ENCODE data around the gene ITGA4. TPM values are rescaled to one million over a fixed set of nuclear protein-coding genes. Genes with fewer than 3 reads are reported as not detected.

Gene ITGA4
- total RNA-seq, 1 donor from 2014 or later: 98.5 TPM

DNA sequence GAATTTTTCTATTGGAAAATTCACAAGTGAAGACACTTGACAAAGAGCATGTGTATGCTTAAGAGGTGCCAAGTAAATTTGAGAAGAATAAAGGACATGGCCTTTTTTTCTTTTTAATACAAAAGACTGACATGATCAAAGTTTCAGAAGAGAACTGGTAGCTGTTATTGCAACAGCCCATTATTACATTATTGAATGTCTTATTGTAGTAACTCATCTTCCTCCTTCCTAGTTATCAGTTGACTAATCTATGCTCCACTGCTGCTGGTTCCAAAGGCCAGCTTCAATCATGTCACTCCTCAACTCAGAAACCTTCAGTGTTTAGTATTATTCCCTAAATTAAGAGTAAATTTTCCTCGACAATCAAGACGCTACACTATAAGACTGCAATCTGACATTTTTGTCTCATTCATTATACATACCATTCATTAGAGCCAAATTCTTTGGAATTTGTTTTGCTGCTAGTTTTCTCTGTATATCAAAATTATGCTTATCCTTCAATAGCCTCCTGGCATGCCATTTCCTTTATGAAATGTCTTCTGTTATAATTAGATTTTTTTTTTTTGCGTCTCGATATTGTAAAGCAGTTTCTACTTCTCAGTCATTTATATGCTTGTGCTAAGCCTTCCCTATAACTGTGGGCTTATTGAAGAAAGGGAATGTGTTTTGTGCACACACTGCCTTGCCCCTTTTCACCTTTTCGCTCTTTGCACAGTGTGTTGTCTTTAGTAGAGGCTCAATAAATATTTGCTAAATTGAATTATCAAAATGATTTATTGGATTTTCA lies 27.9 kb downstream of the ITGA4 start:
- H3K27me3 Mint-ChIP-seq (ENCODE audit: insufficient read depth): no peaks in the 10 kb centered on the region
- no peak overlapping the region for H3K4me3 Mint-ChIP-seq
- intact Hi-C loops (cut with micrococcal nuclease): loop anchor here (5.0 kb wide), 1 partner anchor 32 kb away; no protein-coding TSS in a partner anchor
- H3K4me1 Mint-ChIP-seq (ENCODE audit: low read depth): peaks cover 14% of the 10 kb centered on the region
- H3K36me3 Mint-ChIP-seq (ENCODE audit: low read depth): peaks cover 54% of the 10 kb centered on the region
- no peak overlapping the region for H3K27ac Mint-ChIP-seq
- no peak for DNase-seq (ENCODE audit: low spot score)
- H3K9me3 Mint-ChIP-seq: no peaks in the 10 kb centered on the region

DNA sequence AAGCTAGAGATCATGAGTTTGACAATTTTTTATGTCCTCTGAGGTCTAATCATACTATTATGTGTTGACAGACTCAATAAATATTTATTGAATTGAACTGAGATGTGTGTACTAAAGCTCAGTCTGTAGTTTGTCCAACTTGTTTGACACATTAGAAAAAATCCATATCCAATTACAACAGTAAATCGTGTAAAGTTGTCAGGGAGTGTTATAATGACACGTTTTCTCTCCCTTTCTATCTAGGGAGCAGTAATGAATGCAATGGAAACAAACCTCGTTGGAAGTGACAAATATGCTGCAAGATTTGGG lies 28.4 kb downstream of the ITGA4 start:
- Mint-ChIP-seq H3K36me3 (ENCODE audit: low read depth) (peaks cover 50% of the 10 kb centered on the region), H3K4me1 (ENCODE audit: low read depth) (peaks cover 12% of the 10 kb centered on the region), H3K27me3 (ENCODE audit: insufficient read depth) (no peaks in the 10 kb centered on the region), H3K27ac (no peak overlapping the region), H3K9me3 (no peaks in the 10 kb centered on the region), H3K4me3 (no peak overlapping the region)
- intact Hi-C loops (cut with micrococcal nuclease): no loop called here
- DNase-seq (ENCODE audit: low spot score): no peak

DNA sequence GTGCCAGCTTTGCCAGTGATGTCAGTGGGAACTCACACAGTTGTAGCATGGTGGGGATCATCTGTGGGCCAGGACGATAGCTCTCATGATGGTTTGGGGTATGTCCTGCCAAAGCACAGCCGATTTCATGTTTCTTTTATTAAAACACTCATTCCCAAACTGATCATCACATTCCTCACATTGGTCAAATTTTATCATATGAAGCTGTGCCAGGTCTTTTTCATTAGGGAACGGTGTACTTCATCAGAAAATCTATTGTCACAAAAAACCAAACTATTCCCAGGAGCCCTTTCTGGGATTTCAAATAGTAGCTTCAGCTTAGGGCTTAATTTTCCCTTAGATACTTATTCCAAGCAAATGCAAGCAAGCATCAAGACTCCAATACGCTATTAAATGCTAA lies 42.0 kb downstream of the ITGA4 start:
- H3K4me3 Mint-ChIP-seq: no peak overlapping the region
- no peaks in the 10 kb centered on the region for H3K9me3 Mint-ChIP-seq
- no peaks in the 10 kb centered on the region for H3K4me1 Mint-ChIP-seq (ENCODE audit: low read depth)
- peaks cover 35% of the 10 kb centered on the region for H3K36me3 Mint-ChIP-seq (ENCODE audit: low read depth)
- intact Hi-C loops (cut with micrococcal nuclease): no loop called here
- DNase-seq (ENCODE audit: low spot score): no peak
- H3K27ac Mint-ChIP-seq: no peak overlapping the region
- no peaks in the 10 kb centered on the region for H3K27me3 Mint-ChIP-seq (ENCODE audit: insufficient read depth)

DNA sequence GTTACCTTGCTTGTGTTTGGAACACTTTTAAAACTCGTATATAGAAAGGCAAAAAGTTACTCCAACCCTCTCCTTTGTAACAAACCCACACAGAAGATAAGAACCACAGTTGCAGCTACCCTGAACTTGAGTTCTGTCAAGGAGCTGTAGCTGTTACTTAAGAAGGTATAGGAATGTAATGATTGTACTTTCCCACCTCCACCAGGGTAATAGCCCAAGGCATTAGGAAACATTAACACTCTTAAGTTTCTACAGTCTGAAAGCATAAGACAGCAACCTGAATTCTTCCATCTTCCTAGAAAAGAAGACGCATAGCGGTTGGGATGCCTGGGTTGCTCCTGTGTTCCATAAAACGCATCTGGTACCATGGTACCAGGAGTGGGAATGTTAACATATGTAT lies 43.0 kb downstream of the ITGA4 start:
- Mint-ChIP-seq H3K9me3 (no peaks in the 10 kb centered on the region), H3K27me3 (ENCODE audit: insufficient read depth) (no peaks in the 10 kb centered on the region), H3K4me1 (ENCODE audit: low read depth) (no peaks in the 10 kb centered on the region), H3K36me3 (ENCODE audit: low read depth) (peaks cover 34% of the 10 kb centered on the region), H3K4me3 (no peak overlapping the region), H3K27ac (no peak overlapping the region)
- no peak for DNase-seq (ENCODE audit: low spot score)
- intact Hi-C loops (cut with micrococcal nuclease): no loop called here

DNA sequence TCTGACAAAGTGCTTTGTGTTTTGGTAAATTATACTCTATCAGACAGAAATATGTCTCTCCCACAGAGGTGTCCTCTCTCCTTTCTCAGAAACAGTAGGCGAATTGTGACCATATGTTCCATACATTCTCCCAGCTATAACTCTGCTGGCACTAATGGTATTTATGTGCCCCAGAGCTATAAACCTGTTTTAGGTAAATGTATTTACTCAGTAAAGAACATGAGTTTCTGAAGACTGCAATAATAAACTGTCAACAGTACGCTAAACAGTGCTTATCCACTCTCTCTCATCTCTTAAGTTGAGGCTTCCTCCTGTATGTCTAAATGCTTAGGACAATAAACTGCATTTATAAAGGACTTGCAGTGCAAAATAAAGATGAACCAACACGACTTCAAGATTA lies 58.5 kb downstream of the ITGA4 start:
- Mint-ChIP-seq H3K4me1 (ENCODE audit: low read depth) (peaks cover 32% of the 10 kb centered on the region), H3K36me3 (ENCODE audit: low read depth) (peaks cover 54% of the 10 kb centered on the region), H3K27me3 (ENCODE audit: insufficient read depth) (no peaks in the 10 kb centered on the region), H3K27ac (no peak overlapping the region), H3K4me3 (no peak overlapping the region), H3K9me3 (no peaks in the 10 kb centered on the region)
- DNase-seq (ENCODE audit: low spot score): no peak
- intact Hi-C loops (cut with micrococcal nuclease): loop anchor here (2.0 to 5.0 kb wide), 2 partner anchors 13 to 33 kb away; no protein-coding TSS in a partner anchor

DNA sequence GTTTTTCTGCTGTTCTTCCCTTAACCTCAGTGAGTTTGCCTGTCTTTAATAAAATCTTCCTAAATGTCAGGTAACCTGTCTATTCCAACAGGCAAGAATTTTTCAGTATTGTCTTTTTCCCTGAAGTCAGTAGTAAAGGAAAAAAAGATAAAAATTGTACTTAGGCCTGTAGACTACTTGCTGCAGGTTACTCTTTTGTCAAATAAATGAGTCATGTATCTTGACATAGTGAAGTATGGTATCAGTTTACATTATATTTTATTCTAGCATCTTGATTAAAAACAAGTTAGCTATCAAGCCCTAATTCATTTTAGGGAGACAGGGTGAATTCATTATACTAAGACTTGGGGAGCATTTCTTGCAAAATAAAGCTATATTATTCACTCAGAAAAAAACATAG lies 59.8 kb downstream of the ITGA4 start:
- DNase-seq (ENCODE audit: low spot score): no peak
- no peak overlapping the region for H3K27ac Mint-ChIP-seq
- intact Hi-C loops (cut with micrococcal nuclease): loop anchor here (5.0 kb wide), 1 partner anchor 35 kb away; no protein-coding TSS in a partner anchor
- H3K27me3 Mint-ChIP-seq (ENCODE audit: insufficient read depth): no peaks in the 10 kb centered on the region
- H3K9me3 Mint-ChIP-seq: no peaks in the 10 kb centered on the region
- H3K36me3 Mint-ChIP-seq (ENCODE audit: low read depth): peaks cover 46% of the 10 kb centered on the region
- H3K4me1 Mint-ChIP-seq (ENCODE audit: low read depth): peaks cover 32% of the 10 kb centered on the region
- H3K4me3 Mint-ChIP-seq: no peak overlapping the region

DNA sequence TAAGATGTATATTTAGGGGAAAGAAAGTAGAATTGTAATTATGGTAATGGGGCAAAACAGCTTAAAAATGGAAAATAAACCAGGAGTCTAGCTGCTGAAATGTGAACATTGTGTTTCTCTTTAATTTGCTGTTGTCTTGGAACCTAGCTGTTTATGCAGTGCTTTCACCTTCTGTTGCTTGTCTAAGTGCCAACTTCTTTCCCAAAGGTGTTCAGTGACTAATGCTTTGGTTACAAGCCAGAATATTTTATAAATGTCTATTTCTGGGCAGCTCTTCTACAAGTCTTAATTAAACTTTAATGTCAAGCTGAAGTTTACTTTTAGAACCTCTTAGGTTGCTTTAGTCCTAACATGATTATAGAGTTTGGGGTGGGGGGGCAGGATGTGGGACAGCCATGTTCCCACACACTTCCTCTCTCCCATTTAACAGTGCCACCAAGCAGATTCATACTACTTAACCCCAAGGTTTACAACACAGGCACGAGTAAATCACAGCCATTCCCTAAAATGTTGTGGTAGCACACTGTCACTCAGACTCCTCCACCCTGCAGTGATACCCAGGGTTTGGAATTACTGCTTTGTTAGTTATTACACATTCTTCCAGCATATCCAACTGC lies 60.6 kb downstream of the ITGA4 start:
- no peaks in the 10 kb centered on the region for H3K27me3 Mint-ChIP-seq (ENCODE audit: insufficient read depth)
- H3K9me3 Mint-ChIP-seq: no peaks in the 10 kb centered on the region
- intact Hi-C loops (cut with micrococcal nuclease): loop anchor here (5.0 kb wide), 1 partner anchor 35 kb away; no protein-coding TSS in a partner anchor
- DNase-seq (ENCODE audit: low spot score): no peak
- H3K27ac Mint-ChIP-seq: no peak overlapping the region
- H3K4me3 Mint-ChIP-seq: no peak overlapping the region
- peaks cover 32% of the 10 kb centered on the region for H3K4me1 Mint-ChIP-seq (ENCODE audit: low read depth)
- H3K36me3 Mint-ChIP-seq (ENCODE audit: low read depth): peaks cover 46% of the 10 kb centered on the region

DNA sequence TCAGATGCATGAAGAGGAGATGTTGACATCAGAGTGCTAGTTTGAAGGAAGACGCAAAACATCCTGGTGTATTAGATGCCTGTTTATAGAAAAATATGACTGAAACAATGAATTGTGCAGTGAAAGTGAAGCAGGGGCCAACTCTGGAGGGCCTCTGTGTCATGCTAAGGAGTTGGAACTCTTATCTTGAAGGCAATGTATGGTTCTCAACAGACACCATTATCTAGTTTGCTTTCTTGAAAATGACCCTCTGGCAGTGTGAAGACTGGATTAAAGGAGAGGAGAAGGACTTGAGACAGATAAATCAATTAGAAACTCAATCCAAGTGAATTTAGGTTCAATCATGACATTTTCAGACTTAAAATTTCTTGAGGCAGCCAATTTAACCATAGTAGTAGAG lies 63.1 kb downstream of the ITGA4 start:
- Mint-ChIP-seq H3K4me1 (ENCODE audit: low read depth) (peaks cover 32% of the 10 kb centered on the region), H3K27ac (peak overlapping the region; percentile 20), H3K27me3 (ENCODE audit: insufficient read depth) (no peaks in the 10 kb centered on the region), H3K36me3 (ENCODE audit: low read depth) (peaks cover 31% of the 10 kb centered on the region), H3K9me3 (no peaks in the 10 kb centered on the region), H3K4me3 (no peak overlapping the region)
- DNase-seq (ENCODE audit: low spot score): no peak
- intact Hi-C loops (cut with micrococcal nuclease): no loop called here

DNA sequence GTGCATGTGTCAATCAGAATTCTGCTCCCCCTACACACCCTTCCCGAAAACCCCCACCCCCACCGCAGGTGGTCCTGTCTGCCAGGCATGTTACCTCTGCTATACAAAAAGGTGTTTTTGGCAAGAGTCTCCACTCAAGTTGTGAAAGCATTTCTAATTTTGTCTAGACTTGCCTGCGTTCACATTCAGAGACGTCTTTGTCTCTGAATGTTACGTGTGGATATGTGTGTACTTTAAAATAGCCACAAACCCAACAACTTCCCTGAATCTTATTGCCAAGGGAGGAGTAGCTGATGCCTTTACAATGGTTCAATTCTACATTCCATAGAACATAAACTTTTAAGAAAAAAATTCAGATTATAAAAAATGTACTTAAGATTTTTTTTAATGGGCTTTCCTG lies 66.6 kb downstream of the ITGA4 start:
- Mint-ChIP-seq H3K27me3 (ENCODE audit: insufficient read depth) (no peaks in the 10 kb centered on the region), H3K9me3 (no peaks in the 10 kb centered on the region), H3K36me3 (ENCODE audit: low read depth) (peaks cover 42% of the 10 kb centered on the region), H3K4me3 (no peak overlapping the region), H3K4me1 (ENCODE audit: low read depth) (peaks cover 5% of the 10 kb centered on the region), H3K27ac (no peak overlapping the region)
- DNase-seq (ENCODE audit: low spot score): no peak
- intact Hi-C loops (cut with micrococcal nuclease): no loop called here

DNA sequence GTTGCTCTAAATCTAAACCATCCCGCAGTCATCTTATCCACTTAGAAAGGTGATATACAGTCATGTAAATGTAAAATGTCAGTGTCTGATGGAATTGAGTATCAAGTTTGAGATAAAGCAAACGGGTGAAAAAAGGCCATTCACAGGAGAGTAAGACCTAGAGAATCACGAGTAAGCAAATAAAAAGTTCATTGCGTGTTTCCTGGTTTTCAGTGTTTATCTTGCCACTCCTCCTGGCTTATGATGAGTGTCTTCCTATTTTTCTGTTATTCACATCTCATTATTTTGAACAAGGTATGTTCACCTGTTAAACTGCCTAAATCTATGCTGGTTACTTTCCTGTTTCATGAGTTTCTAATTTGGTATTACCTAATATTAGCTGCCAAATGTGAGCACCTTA lies 68.8 kb downstream of the ITGA4 start:
- DNase-seq (ENCODE audit: low spot score): no peak
- intact Hi-C loops (cut with micrococcal nuclease): no loop called here
- no peak overlapping the region for H3K27ac Mint-ChIP-seq
- no peaks in the 10 kb centered on the region for H3K9me3 Mint-ChIP-seq
- H3K4me3 Mint-ChIP-seq: no peak overlapping the region
- H3K27me3 Mint-ChIP-seq (ENCODE audit: insufficient read depth): no peaks in the 10 kb centered on the region
- H3K4me1 Mint-ChIP-seq (ENCODE audit: low read depth): no peaks in the 10 kb centered on the region
- H3K36me3 Mint-ChIP-seq (ENCODE audit: low read depth): peaks cover 46% of the 10 kb centered on the region

DNA sequence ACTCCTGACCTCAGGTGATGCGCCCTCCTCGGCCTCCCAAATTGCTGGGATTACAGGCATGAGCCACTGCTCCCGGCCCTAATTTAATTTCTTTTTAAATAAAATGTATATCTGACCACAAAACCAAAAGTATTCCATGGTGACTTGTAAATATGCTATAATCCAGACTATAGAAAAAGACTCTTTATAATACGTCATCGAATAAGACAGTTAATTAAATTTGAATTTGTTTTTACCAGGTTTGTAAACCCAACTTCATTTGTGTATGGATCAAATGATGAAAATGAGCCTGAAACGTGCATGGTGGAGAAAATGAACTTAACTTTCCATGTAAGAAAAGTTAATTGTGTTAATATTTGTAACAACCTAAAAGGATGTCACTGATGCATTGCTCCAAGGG lies 69.9 kb downstream of the ITGA4 start:
- no peaks in the 10 kb centered on the region for H3K27me3 Mint-ChIP-seq (ENCODE audit: insufficient read depth)
- peaks cover 47% of the 10 kb centered on the region for H3K36me3 Mint-ChIP-seq (ENCODE audit: low read depth)
- no peak for DNase-seq (ENCODE audit: low spot score)
- intact Hi-C loops (cut with micrococcal nuclease): no loop called here
- H3K4me3 Mint-ChIP-seq: no peak overlapping the region
- H3K9me3 Mint-ChIP-seq: no peaks in the 10 kb centered on the region
- no peaks in the 10 kb centered on the region for H3K4me1 Mint-ChIP-seq (ENCODE audit: low read depth)
- H3K27ac Mint-ChIP-seq: no peak overlapping the region

DNA sequence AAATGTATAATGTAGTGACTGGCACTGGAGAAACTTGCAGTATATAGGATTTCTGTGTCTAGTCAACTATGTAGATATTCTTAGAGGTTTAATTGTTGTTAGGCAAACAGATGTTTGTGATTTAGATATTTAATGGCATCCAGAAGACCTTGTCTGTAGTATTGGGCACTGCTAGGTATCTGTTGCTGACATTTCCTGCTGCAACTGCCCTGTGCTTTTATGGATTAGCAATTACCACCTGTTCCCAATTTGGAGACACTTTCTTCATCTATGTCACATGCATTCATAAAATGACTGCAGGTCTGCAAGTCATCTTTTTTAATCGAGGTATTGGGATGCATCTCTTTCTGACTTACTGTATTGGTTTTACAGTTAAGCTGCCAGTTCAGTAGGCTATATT lies 71.3 kb downstream of the ITGA4 start:
- H3K36me3 Mint-ChIP-seq (ENCODE audit: low read depth): peaks cover 46% of the 10 kb centered on the region
- intact Hi-C loops (cut with micrococcal nuclease): loop anchor here (2.0 kb wide), 1 partner anchor 14 kb away; no protein-coding TSS in a partner anchor
- no peaks in the 10 kb centered on the region for H3K27me3 Mint-ChIP-seq (ENCODE audit: insufficient read depth)
- no peaks in the 10 kb centered on the region for H3K4me1 Mint-ChIP-seq (ENCODE audit: low read depth)
- no peaks in the 10 kb centered on the region for H3K9me3 Mint-ChIP-seq
- no peak for DNase-seq (ENCODE audit: low spot score)
- H3K27ac Mint-ChIP-seq: no peak overlapping the region
- no peak overlapping the region for H3K4me3 Mint-ChIP-seq

DNA sequence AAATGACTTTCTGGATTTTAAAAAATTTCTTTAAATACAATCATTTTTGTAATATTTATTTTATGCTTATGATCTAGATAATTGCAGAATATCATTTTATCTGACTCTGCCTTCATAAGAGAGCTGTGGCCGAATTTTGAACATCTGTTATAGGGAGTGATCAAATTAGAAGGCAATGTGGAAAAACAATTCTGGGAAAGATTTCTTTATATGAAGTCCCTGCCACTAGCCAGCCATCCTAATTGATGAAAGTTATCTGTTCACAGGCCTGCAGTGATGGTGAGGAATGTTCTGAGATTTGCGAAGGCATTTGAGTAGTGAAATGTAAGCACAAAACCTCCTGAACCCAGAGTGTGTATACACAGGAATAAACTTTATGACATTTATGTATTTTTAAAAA lies 79.5 kb downstream of the ITGA4 start:
- no peak for DNase-seq (ENCODE audit: low spot score)
- Mint-ChIP-seq H3K4me1 (ENCODE audit: low read depth) (no peaks in the 10 kb centered on the region), H3K36me3 (ENCODE audit: low read depth) (peaks cover 69% of the 10 kb centered on the region), H3K4me3 (no peak overlapping the region), H3K27ac (no peak overlapping the region), H3K9me3 (no peaks in the 10 kb centered on the region), H3K27me3 (ENCODE audit: insufficient read depth) (no peaks in the 10 kb centered on the region)
- intact Hi-C loops (cut with micrococcal nuclease): no loop called here

Data from activated T-helper 1 cell treated with anti-CD3 and anti-CD28 coated beads, Interleukin-12 subunit alpha, Interleukin-12 subunit beta, Interleukin-2, Interleukin-4 antibody, amounts not matched to agents 30 ng/mL and 10 ng/mL and 1 ng/mL, durations not matched to agents 14 hours and 24 hours and 36 hours (primary cell).